GM12878 (cell line): Measurements from ENCODE around the gene HNRNPAB. TPM values are rescaled to one million over a fixed set of nuclear protein-coding genes. Genes with fewer than 3 reads are reported as not detected.

ENCODE experiments used
- ATAC-seq: fragments of 200-7000 bp; cut with Tn5 transposase; 3 replicates; pipeline ENCODE4 v1.9.1; 2020; ENCODE audit warnings: mild to moderate bottlenecking, moderate library complexity
- Bru-seq: library from RNA; stranded (reverse); fragments of 400-500 nt; gene quantifications from one replicate; lab custom pipeline; 2021; lab: Mats Ljungman, UMichigan
- BruChase-seq, 2 experiments: library from RNA; stranded (reverse); fragments of 400-500 nt; gene quantifications; one replicate each; lab custom pipeline; 2021; lab: Mats Ljungman, UMichigan
- BruUV-seq: library from RNA; stranded (reverse); fragments of 400-500 nt; replicated peaks from 2 replicates; lab custom pipeline; 2021; lab: Mats Ljungman, UMichigan
- CTCF ChIA-PET: fragments of 300-600 bp; sonication (Branson Sonifier 250); formaldehyde crosslinking; extraction: SDS; loops from one replicate; lab custom pipeline; 2021; ENCODE audit warnings: inconsistent platforms; lab: Yijun Ruan, JAX
- POLR2A ChIA-PET: fragments of 350-600 bp; formaldehyde crosslinking; extraction: SDS; loops from one replicate; lab custom pipeline; 2021; ENCODE audit warnings: inconsistent platforms; lab: Charles Lee
- RAD21 ChIA-PET: fragments of 300-600 bp; sonication (Branson Sonifier 250); formaldehyde crosslinking; loops from one replicate; lab custom pipeline; 2023; ENCODE audit warnings: antibody characterized with exemption; ENCODE audit not compliant: unreplicated experiment; lab: Charles Lee
- SMC1A ChIA-PET: fragments of 300-600 bp; sonication (Branson Sonifier 250); formaldehyde crosslinking; loops from one replicate; lab custom pipeline; 2023; ENCODE audit not compliant: unreplicated experiment, uncharacterized antibody; lab: Charles Lee
- DNase-seq: peaks from one replicate; pipeline ENCODE4 v3.0.0-alpha.2; 2011; ENCODE audit warnings: low read depth, low spot score
- FAIRE-seq: peaks from 3 replicates; lab custom pipeline; 2011; peaks lifted over from hg19 to GRCh38; lab: Jason Lieb, UNC
- H2AFZ ChIP-seq: 2 replicates; pipeline ENCODE4 v1.6.0; 2011; ENCODE audit warnings: low read depth, low read length, control low read depth; ENCODE audit not compliant: control insufficient read depth
- H3K27ac ChIP-seq: 2 replicates; pipeline ENCODE4 v1.5.1; 2011; ENCODE audit warnings: control low read depth; ENCODE audit not compliant: control insufficient read depth, insufficient read depth
- H3K27me3 ChIP-seq, 2 experiments: replicated peaks in 1 of 2; 2 replicates each; pipeline versions ENCODE4 v1.6.0 to v1.6.1; 2011; ENCODE audit warnings: low read length in 1 of 2; ENCODE audit not compliant: control insufficient read depth in 2 of 2, insufficient read depth in 2 of 2
- H3K36me3 ChIP-seq, 2 experiments: 2 replicates each; pipeline ENCODE4 v1.5.1; 2011; ENCODE audit warnings: low read length in 1 of 2; ENCODE audit not compliant: control insufficient read depth in 2 of 2, insufficient read depth in 2 of 2
- H3K4me1 ChIP-seq: 2 replicates; pipeline ENCODE4 v1.6.1; 2011; ENCODE audit warnings: mild to moderate bottlenecking, low read length, moderate library complexity, mixed read lengths; ENCODE audit not compliant: control insufficient read depth, insufficient read depth
- H3K4me2 ChIP-seq: 2 replicates; pipeline ENCODE4 v1.6.0; 2011; ENCODE audit warnings: control low read depth; ENCODE audit not compliant: control insufficient read depth, insufficient read depth
- H3K4me3 ChIP-seq: fragments of 200-600 bp; sonication (generic); 2 replicates; pipeline ENCODE4 v1.5.1; 2016
- H3K79me2 ChIP-seq: 2 replicates; pipeline ENCODE4 v1.6.0; 2011; ENCODE audit warnings: low read length; ENCODE audit not compliant: control insufficient read depth, insufficient read depth
- H3K9ac ChIP-seq: 2 replicates; pipeline ENCODE4 v1.8.0; 2011; ENCODE audit warnings: low read length, control low read depth, mixed read lengths; ENCODE audit not compliant: control insufficient read depth, insufficient read depth
- H3K9me3 ChIP-seq: replicated peaks from 3 replicates; pipeline ENCODE4 v1.5.1; 2011; ENCODE audit warnings: mild to moderate bottlenecking, low read length; ENCODE audit not compliant: control insufficient read depth, insufficient read depth
- H4K20me1 ChIP-seq: 2 replicates; pipeline ENCODE4 v1.6.0; 2011; ENCODE audit not compliant: control insufficient read depth, insufficient read depth
- BHLHE40 ChIP-seq, 2 experiments: fragments of 450-650 bp in 1 of 2; IDR thresholded peaks; 2 replicates each; pipeline ENCODE4 v1.6.1; 2011 to 2017; ENCODE audit warnings: low read depth in 2 of 2, borderline replicate concordance in 1 of 2, improper control_type of control experiment in 1 of 2, low read length in 1 of 2, mild to moderate bottlenecking in 1 of 2
- CHD2 ChIP-seq: IDR thresholded peaks from 2 replicates; pipeline ENCODE4 v1.6.1; 2011; ENCODE audit warnings: low read depth, low read length, improper control_type of control experiment, borderline replicate concordance
- E2F8 ChIP-seq: fragments of 450-650 bp; IDR thresholded peaks from 2 replicates; pipeline ENCODE4 v1.6.1; 2018; ENCODE audit warnings: mild to moderate bottlenecking, low read depth, moderate library complexity; ENCODE audit not compliant: partially characterized antibody
- MTA2 ChIP-seq: fragments of 450-650 bp; IDR thresholded peaks from 2 replicates; pipeline ENCODE4 v1.6.1; 2016; ENCODE audit warnings: low read depth, mild to moderate bottlenecking, moderate library complexity
- MTA3 ChIP-seq: IDR thresholded peaks from 2 replicates; pipeline ENCODE4 v1.6.1; 2012; ENCODE audit warnings: low read length, inconsistent platforms, borderline replicate concordance
- NFYB ChIP-seq: IDR thresholded peaks from 2 replicates; pipeline ENCODE4 v1.6.1; 2011; ENCODE audit warnings: low read depth, mild to moderate bottlenecking, low read length, improper control_type of control experiment, moderate library complexity; ENCODE audit not compliant: insufficient read depth
- PAX5 ChIP-seq: IDR thresholded peaks from 2 replicates; pipeline ENCODE4 v1.6.1; 2011; ENCODE audit warnings: low read depth, low read length, borderline replicate concordance
- POLR2AphosphoS2 ChIP-seq: IDR thresholded peaks from 2 replicates; pipeline ENCODE4 v1.6.1; 2011; ENCODE audit warnings: low read depth, mild to moderate bottlenecking, low read length, improper control_type of control experiment, moderate library complexity
- POU2F2 ChIP-seq: IDR thresholded peaks from 3 replicates; pipeline ENCODE4 v1.6.1; 2011; ENCODE audit warnings: low read depth, mild to moderate bottlenecking, low read length, borderline replicate concordance
- SIN3A ChIP-seq: IDR thresholded peaks from 2 replicates; pipeline ENCODE4 v1.6.1; 2012; ENCODE audit warnings: low read depth, low read length, improper control_type of control experiment
- SIX5 ChIP-seq: IDR thresholded peaks from 2 replicates; pipeline ENCODE4 v1.6.1; 2011; ENCODE audit warnings: mild to moderate bottlenecking, low read depth, low read length, moderate library complexity; ENCODE audit not compliant: severe bottlenecking
- SKIL ChIP-seq: fragments of 450-650 bp; IDR thresholded peaks from 2 replicates; pipeline ENCODE4 v1.6.1; 2017; ENCODE audit warnings: mild to moderate bottlenecking, low read depth, inconsistent platforms; ENCODE audit not compliant: poor library complexity, severe bottlenecking
- WGBS: methylation state at CpG from one replicate; pipeline ENCODE4 v1.1.6; 2016; ENCODE audit warnings: low lambda C conversion rate; ENCODE audit not compliant: insufficient replicate concordance, insufficient coverage; ENCODE audit errors: missing lambda C conversion rate; 5-methylcytosine and 5-hydroxymethylcytosine counted together
- in situ Hi-C: fragments of 300-500 bp; cut with MboI; formaldehyde crosslinking; loops from 9 replicates; pipeline ENCODE4 v1.14.3; 2018; ENCODE audit warnings: mixed read lengths
- intact Hi-C: fragments of 100-400 bp; cut with micrococcal nuclease; formaldehyde crosslinking; loops from one replicate; pipeline ENCODE4 v1.14.2; 2022; ENCODE audit not compliant: unreplicated experiment
- long read RNA-seq, 2 experiments: library from polyadenylated mRNA; unstranded; transcript quantifications; one replicate each; pipeline ENCODE4 v2.0.0, GENCODE V29; 2019 to 2020
- polyA minus RNA-seq, 3 experiments: library from RNA; depleted of rRNA, polyadenylated mRNA; stranded (reverse); fragments of >200 nt; gene quantifications; 2 replicates each; pipeline ENCODE4 v1.2.3, GENCODE V29; 2011
- polyA plus RNA-seq, 11 experiments: library from polyadenylated mRNA; depleted of rRNA in 4 of 11; unstranded in 6 of 11; stranded (reverse) in 5 of 11; fragments of >200 nt; fragmentation: Nextera tagmentation in 4 of 11; fragmentation: Illumina TruSeq in 1 of 11; extraction: Ambion mirVana in 4 of 11; extraction: Trizol in 1 of 11; gene quantifications; 1 replicate in 1 of 11; 2 replicates in 10 of 11; pipeline versions ENCODE4 v1.2.1 to v1.2.3, GENCODE V29; 2011 to 2016; ENCODE audit warnings: inconsistent platforms in 2 of 11, missing spikeins in 2 of 11, low read depth in 1 of 11
- total RNA-seq, 4 experiments: library from RNA; depleted of rRNA in 3 of 4; stranded (reverse); fragments of >200 nt in 3 of 4; fragmentation: Illumina TruSeq in 1 of 4; extraction: Trizol in 1 of 4; gene quantifications; 2 replicates each; pipeline versions ENCODE4 v1.2.1 to v1.2.3, GENCODE V29; 2013 to 2021

Gene HNRNPAB
- 21.9 and 24.9 TPM in 2 replicates for total RNA-seq (2013; cell fraction: nucleolus; rRNA removed)
- total RNA-seq (2014; rRNA removed) (120 and 134 TPM in 2 replicates), total RNA-seq (2014; rRNA removed; fragmentation: Illumina TruSeq; extraction: Trizol) (167 and 175 TPM in 2 replicates), total RNA-seq (2021) (311 and 330 TPM in 2 replicates), polyA plus RNA-seq (2011; rRNA removed) (193 and 198 TPM in 2 replicates), polyA plus RNA-seq (2014; fragmentation: Illumina TruSeq; extraction: Trizol) (262 and 268 TPM in 2 replicates), polyA plus RNA-seq (2014; fragmentation: Nextera tagmentation; extraction: Ambion mirVana) (10 to 100 TPM; 42.3 to 77.6 TPM), polyA plus RNA-seq (2014; rRNA removed) (299 and 332 TPM in 2 replicates), polyA plus RNA-seq (2016; fragmentation: Nextera tagmentation; extraction: Ambion mirVana) (100 to 1,000 TPM; 269 to 302 TPM), polyA minus RNA-seq (2011; rRNA and poly(A)+ RNA removed) (56.9 and 60.6 TPM in 2 replicates), Bru-seq, nascent RNA (percentile 98 among the genes with signal in this experiment), BruChase-seq, experiment 1, labeled RNA remaining after a 6-hour chase (percentile 99 among the genes with signal in this experiment), BruChase-seq, experiment 2, labeled RNA remaining after a 2-hour chase (percentile 99 among the genes with signal in this experiment)
- polyA plus RNA-seq (2011; ENCODE audit: low read depth): 118 TPM
- 148 and 169 TPM in 2 replicates for polyA plus RNA-seq (2011; cell fraction: cytosol; rRNA removed)
- 78.5 and 127 TPM in 2 replicates for polyA plus RNA-seq (2011; cell fraction: nucleus; rRNA removed)
- polyA plus RNA-seq (2012): 119 and 164 TPM in 2 replicates
- 39.2 and 49.7 TPM in 2 replicates for polyA minus RNA-seq (2011; cell fraction: cytosol; rRNA and poly(A)+ RNA removed)
- 21.6 and 37.5 TPM in 2 replicates for polyA minus RNA-seq (2011; cell fraction: nucleus; rRNA and poly(A)+ RNA removed)
- long read RNA-seq, experiment 1, transcript HNRNPAB-202 (8 exons, 1,796 nt): minor isoform, 15 of 43 reads
- long read RNA-seq, experiment 1, transcript HNRNPAB-201 (7 exons, 1,602 nt): major isoform, 17 of 43 reads
- long read RNA-seq, experiment 1, partial matches to known transcripts: 9 of 43 reads
- long read RNA-seq, experiment 1, other reads (novel, unspliced or antisense): 0 of 43 reads
- long read RNA-seq, experiment 2, partial matches to known transcripts: 10 of 29 reads
- long read RNA-seq, experiment 2, other reads (novel, unspliced or antisense): 19 of 29 reads

GRCh38 chr5:178204182-178204934, at the start of gene HNRNPAB:
TSS of gene HNRNPAB (plus strand) at chr5:178204533. CDS start at chr5:178204838, 305 bp downstream.
- no peaks in the 10 kb centered on the region for H3K9me3 ChIP-seq
- POLR2A ChIA-PET: interaction anchor here (0.7 to 1.5 kb wide), 6 partner anchors 9 to 88 kb away, joined by 3 to 13 read pairs (median 8); partner anchors contain the start of genes NHP2 and PHYKPL
- peak within 1 kb of the TSS; percentile 67 for H3K27ac ChIP-seq
- in situ Hi-C loops: no loop called here
- CTCF ChIA-PET: interaction anchor here (1.0 to 1.2 kb wide), 4 partner anchors 9 to 129 kb away, joined by 3 to 5 read pairs (median 4); no protein-coding TSS in a partner anchor
- peaks cover 15% of the 10 kb centered on the region for H3K4me1 ChIP-seq
- SMC1A ChIA-PET: interaction anchor here (1.1 kb wide), 1 partner anchor 28 kb away, joined by 3 read pairs; the partner anchor contains the start of gene PHYKPL
- ATAC-seq (peak; percentile 89), FAIRE-seq (peak; percentile 93), DNase-seq (peak; percentile 77)
- no peaks in the 10 kb centered on the region for H3K27me3 ChIP-seq
- H3K36me3 ChIP-seq: peaks cover 19 to 34% of the 10 kb centered on the region in 2 experiments
- intact Hi-C loops: no loop called here
- H3K4me3 ChIP-seq: peak within 1 kb of the TSS; percentile 97
- peaks cover 24% of the 10 kb centered on the region for H4K20me1 ChIP-seq
- H2AFZ ChIP-seq: peak within 1 kb of the TSS; percentile 91
- WGBS: under 1% methylated on average over 96 of the region's 96 CpGs
- peaks cover 55% of the 10 kb centered on the region for H3K79me2 ChIP-seq
- peak within 1 kb of the TSS; percentile 84 for H3K9ac ChIP-seq
- BruUV-seq: TSS peak; percentile 54
- RAD21 ChIA-PET: no interaction called here
- peak within 1 kb of the TSS; percentile 90 for H3K4me2 ChIP-seq
- peak; percentile 92; the same call in 1 of the 2 replicates for TF ChIP-seq CHD2
- TF ChIP-seq POU2F2: peak; percentile 99
- TF ChIP-seq NFYB: peak; percentile 94
- peak; percentile 87 for TF ChIP-seq SIN3A
- no peak for TF ChIP-seq SKIL
- peak; percentile 6 for TF ChIP-seq SIX5
- peak; percentile 43 for TF ChIP-seq E2F8
- TF ChIP-seq MTA3: no peak
- TF ChIP-seq PAX5: peak; percentile 55; the same call in 1 of the 2 replicates
- peak; percentile 65 to 67 for TF ChIP-seq BHLHE40 (IDR thresholded peaks at IDR 0.05; ENCODE audit: borderline replicate concordance in 1 of 2, low read depth in 2 of 2, low read length in 1 of 2)
- TF ChIP-seq MTA2: no peak
- TF ChIP-seq POLR2AphosphoS2: peak; percentile 94
